ENCODE measurements around the gene CD274. TPM values are rescaled to one million over a fixed set of nuclear protein-coding genes. Genes with fewer than 3 reads are reported as not detected.
"Not testable (repeated sequence)": the region's sequence is repeated elsewhere in the genome, so short reads cannot be mapped to it uniquely, and the experiment has no call there.

The CD274 gene
- total RNA-seq, result 1 to 10 TPM; 1.7 to 3.2 TPM
- long read RNA-seq, result 0 reads

- DNase-seq (peak; percentile 94 to 95), ATAC-seq (peak; percentile 99)
- intact Hi-C loops (cut with DNase I, micrococcal nuclease), result loop anchor here in 1 of 2 donors (10.0 kb wide), 1 partner anchor 144 kb away; no protein-coding TSS in a partner anchor
Measured at GRCh38 chr9:5450359-5451091, at the start of gene CD274. CD274 (plus strand) TSS chr9:5450542; CDS start chr9:5456114, 5,572 bp downstream.

- intact Hi-C loops (cut with DNase I, micrococcal nuclease), result no loop called here
- no peak for DNase-seq
- ATAC-seq, result no peak
Measured at GRCh38 chr9:5402217-5402616, 48.1 kb upstream of the CD274 start.

GRCh38 chr9:5408596-5408995 is 41.7 kb upstream of the CD274 start:
- intact Hi-C loops (cut with DNase I, micrococcal nuclease), result no loop called here
- ATAC-seq (no peak), DNase-seq (no peak)

- ATAC-seq (no peak), DNase-seq (no peak)
- intact Hi-C loops (cut with DNase I, micrococcal nuclease), result no loop called here
Measured at GRCh38 chr9:5416953-5417352, 33.4 kb upstream of the CD274 start.

GRCh38 chr9:5418481-5418880 is 31.9 kb upstream of the CD274 start:
- intact Hi-C loops (cut with DNase I, micrococcal nuclease), result no loop called here
- ATAC-seq (no peak), DNase-seq (no peak)

GRCh38 chr9:5419987-5420386 is 30.4 kb upstream of the CD274 start:
- intact Hi-C loops (cut with DNase I, micrococcal nuclease), result no loop called here
- DNase-seq, result no peak

GRCh38 chr9:5421163-5421562 is 29.2 kb upstream of the CD274 start:
- DNase-seq (no peak), ATAC-seq (no peak)
- intact Hi-C loops (cut with DNase I, micrococcal nuclease), result no loop called here

More at GRCh38 chr9:5419987-5420386, 30.4 kb upstream of the CD274 start:
- ATAC-seq, result no peak

GRCh38 chr9:5422276-5422675 is 28.1 kb upstream of the CD274 start:
- DNase-seq, result no peak
- intact Hi-C loops (cut with DNase I, micrococcal nuclease), result no loop called here
- no peak for ATAC-seq

GRCh38 chr9:5425006-5425628 is 25.2 kb upstream of the CD274 start:
- peak; percentile 61 for ATAC-seq
- no peak for DNase-seq
- intact Hi-C loops (cut with DNase I, micrococcal nuclease), result no loop called here

GRCh38 chr9:5427005-5427404 is 23.3 kb upstream of the CD274 start:
- no peak for ATAC-seq
- intact Hi-C loops (cut with DNase I, micrococcal nuclease), result no loop called here

GRCh38 chr9:5428172-5428571 is 22.2 kb upstream of the CD274 start:
- intact Hi-C loops (cut with DNase I, micrococcal nuclease), result no loop called here
- ATAC-seq, result peak; percentile 81
- DNase-seq, result no peak

More at GRCh38 chr9:5427005-5427404, 23.3 kb upstream of the CD274 start:
- DNase-seq, result no peak

GRCh38 chr9:5428794-5429528 is 21.4 kb upstream of the CD274 start:
- DNase-seq (no peak), ATAC-seq (peak; percentile 20)
- intact Hi-C loops (cut with DNase I, micrococcal nuclease), result no loop called here

- no peak for ATAC-seq
- intact Hi-C loops (cut with DNase I, micrococcal nuclease), result no loop called here
- DNase-seq, result no peak
Measured at GRCh38 chr9:5429873-5430564, 20.3 kb upstream of the CD274 start.

- DNase-seq, result no peak
- intact Hi-C loops (cut with DNase I, micrococcal nuclease), result no loop called here
- ATAC-seq, result no peak
Measured at GRCh38 chr9:5430912-5431311, 19.4 kb upstream of the CD274 start.

- DNase-seq; intact Hi-C loops (cut with DNase I, micrococcal nuclease); ATAC-seq: not testable (repeated sequence)
Measured at GRCh38 chr9:5432890-5433289, 17.5 kb upstream of the CD274 start.

- ATAC-seq; intact Hi-C loops (cut with DNase I, micrococcal nuclease); DNase-seq: not testable (repeated sequence)
Measured at GRCh38 chr9:5433328-5433727, 17.0 kb upstream of the CD274 start.

GRCh38 chr9:5433841-5434810 is 16.2 kb upstream of the CD274 start:
- DNase-seq; ATAC-seq; intact Hi-C loops (cut with DNase I, micrococcal nuclease): not testable (repeated sequence)

GRCh38 chr9:5435912-5436311 is 14.4 kb upstream of the CD274 start:
- intact Hi-C loops (cut with DNase I, micrococcal nuclease), result no loop called here
- peak; percentile 34 to 63 for DNase-seq
- peak; percentile 12 for ATAC-seq

Measured in left colon (tissue), 2 donors.